Body of pancreas (tissue), 4 donors: ENCODE results near the gene HHAT. TPM values are rescaled to one million over a fixed set of nuclear protein-coding genes. Genes with fewer than 3 reads are reported as not detected.
A peak's percentile ranks its signal among the peaks of the same experiment; 100 is the strongest.

Experiments
- ATAC-seq: fragments of 150-250 bp; one replicate; pipeline ENCODE4 v1.9.1; 2016
- DNase-seq, 4 donors: peaks; one replicate each; pipeline ENCODE4 v3.0.0-alpha.2; 2019
- H3K27ac ChIP-seq, 4 donors: fragments of 200-600 bp; sonication (generic); 1 replicate in 3 of 4; 2 replicates in 1 of 4; pipeline versions ENCODE4 v1.5.1 to v1.6.1; 2016 to 2019; ENCODE audit warnings: mild to moderate bottlenecking in 1 of 4, mixed read lengths in 1 of 4, moderate library complexity in 1 of 4
- H3K27me3 ChIP-seq, 2 donors: fragments of 200-600 bp; sonication (generic); one replicate each; pipeline ENCODE4 v1.6.0; 2016; ENCODE audit warnings: mild to moderate bottlenecking in 1 of 2
- H3K36me3 ChIP-seq, 2 donors: fragments of 200-600 bp; sonication (generic); replicated peaks in 1 of 2; 2 replicates each; pipeline ENCODE4 v1.5.1; 2016; ENCODE audit warnings: low read depth in 2 of 2; ENCODE audit not compliant: insufficient read depth in 1 of 2
- H3K4me1 ChIP-seq: fragments of 200-600 bp; sonication (generic); one replicate; pipeline ENCODE4 v1.6.0; 2016
- H3K4me3 ChIP-seq, 2 donors: fragments of 200-600 bp; sonication (generic); 1 replicate in 1 of 2; 2 replicates in 1 of 2; pipeline ENCODE4 v1.5.1; 2016 to 2019
- H3K9me3 ChIP-seq, 3 donors: fragments of 200-600 bp; sonication (generic); 1 replicate in 2 of 3; 2 replicates in 1 of 3; pipeline ENCODE4 v1.5.1; 2016
- POLR2A ChIP-seq, 3 donors: fragments of 450-650 bp; IDR thresholded peaks; one replicate each; pipeline ENCODE4 v1.6.1; 2016; ENCODE audit warnings: antibody characterized with exemption in 3 of 3, mild to moderate bottlenecking in 2 of 3
- WGBS, 2 donors: methylation state at CpG; one replicate each; pipeline ENCODE4 v1.1.5; 2017; 5-methylcytosine and 5-hydroxymethylcytosine counted together
- intact Hi-C: fragments of 100-400 bp; cut with DNase I; formaldehyde crosslinking; loops from one replicate; pipeline ENCODE4 v1.15.1; 2023
- total RNA-seq, 2 donors: library from RNA; depleted of rRNA; stranded (reverse); fragments of >200 nt; gene quantifications; one replicate each; pipeline ENCODE4 v1.1.0, GENCODE V29; 2016
- TF ChIP-seq, protein P1 (sequence below), 7 experiments: fragments of 450-650 bp in 4 of 7; fragments of 200-600 bp in 3 of 7; sonication (generic) in 3 of 7; IDR thresholded peaks; one replicate each; pipeline ENCODE4 v1.5.1; 2016 to 2019; ENCODE audit warnings: antibody characterized with exemption in 7 of 7

HHAT gene
- total RNA-seq, 2 donors from 2014 or later: 4.4 to 19.4 TPM

- DNase-seq (no peak), ATAC-seq (no peak)
- intact Hi-C loops: no loop called here
- Histone ChIP-seq H3K27me3 (no peaks in the 10 kb centered on the region), H3K9me3 (no peaks in the 10 kb centered on the region), H3K27ac (no peak overlapping the region), H3K4me3 (no peak overlapping the region), H3K36me3 (no peaks in the 10 kb centered on the region), H3K4me1 (no peaks in the 10 kb centered on the region)
- TF ChIP-seq POLR2A (IDR thresholded peaks at IDR 0.05): no peak
- TF ChIP-seq, protein P1, sequence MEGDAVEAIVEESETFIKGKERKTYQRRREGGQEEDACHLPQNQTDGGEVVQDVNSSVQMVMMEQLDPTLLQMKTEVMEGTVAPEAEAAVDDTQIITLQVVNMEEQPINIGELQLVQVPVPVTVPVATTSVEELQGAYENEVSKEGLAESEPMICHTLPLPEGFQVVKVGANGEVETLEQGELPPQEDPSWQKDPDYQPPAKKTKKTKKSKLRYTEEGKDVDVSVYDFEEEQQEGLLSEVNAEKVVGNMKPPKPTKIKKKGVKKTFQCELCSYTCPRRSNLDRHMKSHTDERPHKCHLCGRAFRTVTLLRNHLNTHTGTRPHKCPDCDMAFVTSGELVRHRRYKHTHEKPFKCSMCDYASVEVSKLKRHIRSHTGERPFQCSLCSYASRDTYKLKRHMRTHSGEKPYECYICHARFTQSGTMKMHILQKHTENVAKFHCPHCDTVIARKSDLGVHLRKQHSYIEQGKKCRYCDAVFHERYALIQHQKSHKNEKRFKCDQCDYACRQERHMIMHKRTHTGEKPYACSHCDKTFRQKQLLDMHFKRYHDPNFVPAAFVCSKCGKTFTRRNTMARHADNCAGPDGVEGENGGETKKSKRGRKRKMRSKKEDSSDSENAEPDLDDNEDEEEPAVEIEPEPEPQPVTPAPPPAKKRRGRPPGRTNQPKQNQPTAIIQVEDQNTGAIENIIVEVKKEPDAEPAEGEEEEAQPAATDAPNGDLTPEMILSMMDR (IDR thresholded peaks at IDR 0.05): no peak
- WGBS, 2 donors: 82% methylated on average over 14 of the region's 14 CpGs
Observed at GRCh38 chr1:210571356-210572284, 242.9 kb downstream of the HHAT start.

GRCh38 chr1:210573141-210573540 lies 244.4 kb downstream of the HHAT start:
- no peak for TF ChIP-seq POLR2A (IDR thresholded peaks at IDR 0.05)
- TF ChIP-seq, protein P1 (IDR thresholded peaks at IDR 0.05): no peak
- Histone ChIP-seq H3K9me3 (no peaks in the 10 kb centered on the region), H3K27ac (no peak overlapping the region), H3K4me3 (no peak overlapping the region), H3K36me3 (no peaks in the 10 kb centered on the region), H3K4me1 (no peaks in the 10 kb centered on the region), H3K27me3 (no peaks in the 10 kb centered on the region)
- intact Hi-C loops: no loop called here
- ATAC-seq (no peak), DNase-seq (no peak)
- 81 to 87% methylated on average over 6 of the region's 6 CpGs for WGBS, 2 donors

- no peak overlapping the region for H3K27ac ChIP-seq
- H3K4me3 ChIP-seq: no peak overlapping the region
- WGBS, 2 donors: 51 to 58% methylated on average over 10 of the region's 10 CpGs
- H3K27me3 ChIP-seq: no peaks in the 10 kb centered on the region
- TF ChIP-seq, protein P1 (IDR thresholded peaks at IDR 0.05): no peak
- no peak for TF ChIP-seq POLR2A (IDR thresholded peaks at IDR 0.05)
- no peaks in the 10 kb centered on the region for H3K36me3 ChIP-seq
- no peaks in the 10 kb centered on the region for H3K9me3 ChIP-seq
- no peak for ATAC-seq
- no peaks in the 10 kb centered on the region for H3K4me1 ChIP-seq
- intact Hi-C loops: loop anchor here (10.0 kb wide), 1 partner anchor 362 kb away; no protein-coding TSS in a partner anchor
- DNase-seq: no peak
Observed at GRCh38 chr1:210582205-210582970, 253.7 kb downstream of the HHAT start.

DNA sequence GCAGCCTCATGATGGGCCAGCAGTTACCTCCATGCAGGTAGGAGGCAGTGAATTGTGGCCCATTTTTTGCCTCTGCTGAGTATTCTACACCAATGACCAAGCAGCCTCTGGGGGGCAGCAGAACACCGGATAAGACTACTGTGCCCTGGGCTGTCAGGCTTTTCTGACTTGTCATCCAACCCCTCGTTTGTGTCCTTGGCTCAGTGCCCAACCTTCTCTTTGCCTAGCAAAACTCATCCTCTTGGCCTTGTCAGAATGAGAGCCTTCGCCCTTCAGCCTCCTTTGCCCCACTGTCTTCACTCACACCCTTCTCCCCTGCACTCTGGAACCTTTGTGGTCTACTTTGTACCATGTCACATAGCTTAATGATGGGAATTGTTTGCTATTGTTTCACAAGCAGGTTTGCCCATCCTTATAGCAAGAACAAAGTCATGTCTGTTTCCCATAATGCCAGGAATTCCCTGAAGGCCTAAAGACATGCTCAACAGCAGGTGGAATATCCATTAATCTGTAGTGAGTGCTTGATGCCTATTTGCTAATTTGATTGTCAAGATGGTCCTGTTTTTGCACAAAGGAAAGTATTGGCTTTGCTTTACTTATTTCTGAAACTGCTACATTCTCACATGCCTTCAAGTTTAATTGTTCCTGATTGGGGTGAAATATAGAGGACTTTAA lies 255.9 kb downstream of the HHAT start:
- H3K27me3 ChIP-seq: no peaks in the 10 kb centered on the region
- intact Hi-C loops: loop anchor here (10.0 kb wide), 1 partner anchor 360 kb away; no protein-coding TSS in a partner anchor

More for the DNA sequence above, 255.9 kb downstream of the HHAT start:
- H3K36me3 ChIP-seq: no peaks in the 10 kb centered on the region
- no peaks in the 10 kb centered on the region for H3K4me1 ChIP-seq
- H3K4me3 ChIP-seq: no peak overlapping the region
- WGBS, 2 donors: 13 to 15% methylated on average over 3 of the region's 3 CpGs
- no peaks in the 10 kb centered on the region for H3K9me3 ChIP-seq
- ATAC-seq (peak; percentile 65), DNase-seq (peak; percentile 73 to 85 (median 76))
- no peak for TF ChIP-seq POLR2A (IDR thresholded peaks at IDR 0.05)
- TF ChIP-seq, protein P1 (IDR thresholded peaks at IDR 0.05): peak; percentile 30 to 71 (median 63)
- no peak overlapping the region for H3K27ac ChIP-seq
